HG03457 (cell line): ENCODE results near the gene ZNF730.
A peak's percentile ranks its signal among the peaks of the same experiment; 100 is the strongest.
"Not testable (repeated sequence)": the region's sequence is repeated elsewhere in the genome, so short reads cannot be mapped to it uniquely, and the experiment has no call there.

Source experiments
- ATAC-seq: cut with Tn5 transposase; IDR thresholded peaks from one replicate; pipeline ENCODE4 v1.9.1; 2021; ENCODE audit warnings: moderate number of reproducible peaks; ENCODE audit not compliant: unreplicated experiment

ZNF730 gene

DNA sequence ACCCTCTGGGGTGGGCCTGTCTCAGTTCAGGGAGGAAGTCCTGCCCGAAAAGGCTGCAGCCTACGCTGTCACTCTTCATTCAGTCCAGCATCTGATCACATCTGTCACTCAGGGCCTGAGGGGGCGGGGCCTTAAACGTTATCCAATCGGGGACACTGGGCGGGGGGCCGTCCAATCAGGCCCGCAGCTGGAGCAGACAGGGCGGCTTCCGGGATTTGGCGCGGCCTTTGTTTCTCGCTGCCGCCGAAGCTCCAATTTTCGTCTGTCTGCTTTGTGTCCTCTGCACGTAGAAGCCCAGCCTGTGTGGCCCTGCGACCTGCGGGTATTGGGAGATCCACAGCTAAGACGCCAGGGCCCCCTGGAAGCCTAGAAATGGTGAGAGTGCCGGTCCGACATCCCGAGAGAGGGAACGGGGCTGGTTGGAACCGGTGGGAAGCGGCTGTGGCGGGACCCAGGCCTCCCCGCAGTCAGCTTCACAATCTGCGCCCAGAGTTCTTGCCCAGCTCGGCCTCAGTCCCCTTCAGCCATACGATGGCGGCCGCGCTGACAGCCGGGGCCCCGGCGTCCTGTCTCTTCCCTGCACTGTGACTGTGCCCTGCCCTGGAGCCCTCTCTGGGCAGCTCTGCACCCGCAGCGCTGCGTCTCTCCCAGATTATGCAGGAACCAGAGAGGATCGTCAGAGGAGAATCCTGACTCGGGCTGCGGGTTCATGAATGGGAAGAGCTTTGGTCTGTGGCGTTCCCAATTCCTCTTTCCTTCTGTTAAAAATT is at the start of gene ZNF730:
Gene ZNF730 (plus strand): TSS at position 224 of the 770 bp plus-strand sequence. CDS start 149 bp downstream, at position 373.
- ATAC-seq, result peak; percentile 88

DNA sequence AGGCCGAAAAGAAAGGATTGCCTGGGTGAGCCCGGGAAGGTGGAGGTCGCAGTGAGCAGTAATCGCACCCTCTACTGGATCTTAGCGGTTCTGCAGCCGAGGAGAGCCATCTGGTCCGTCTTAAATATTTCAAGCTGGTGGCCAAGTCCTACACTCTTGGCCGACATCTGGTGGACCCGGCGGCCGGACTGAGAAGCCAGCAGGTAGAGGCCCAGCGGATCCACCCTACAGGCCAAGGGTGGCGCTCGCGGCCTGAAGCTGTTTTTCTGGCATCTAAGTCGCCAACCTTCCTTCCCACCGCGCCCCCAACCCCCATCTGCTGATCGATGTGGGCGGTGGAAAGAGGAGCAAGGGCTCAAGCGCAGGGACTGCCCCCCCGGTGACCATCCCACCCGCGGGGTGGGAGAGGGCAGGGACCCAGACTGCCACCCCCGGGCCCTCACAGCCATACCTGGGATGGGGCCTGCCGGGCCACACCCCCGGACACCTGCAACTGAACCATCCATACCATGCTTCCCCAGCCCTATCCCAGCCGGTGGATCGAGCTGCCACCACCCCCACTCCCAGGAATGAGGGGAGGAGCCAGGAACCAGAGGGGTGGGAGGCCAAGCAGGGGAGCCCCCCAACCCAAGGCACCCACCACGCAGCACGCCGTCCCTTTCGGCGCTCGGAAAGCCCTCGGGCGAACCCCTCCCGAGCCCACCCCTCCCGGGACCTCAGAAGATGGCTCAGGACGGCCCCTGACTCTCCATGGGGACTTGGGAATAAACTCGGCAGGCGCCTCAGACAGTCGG is 46.3 kb upstream of the ZNF730 start:
- no peak for ATAC-seq

DNA sequence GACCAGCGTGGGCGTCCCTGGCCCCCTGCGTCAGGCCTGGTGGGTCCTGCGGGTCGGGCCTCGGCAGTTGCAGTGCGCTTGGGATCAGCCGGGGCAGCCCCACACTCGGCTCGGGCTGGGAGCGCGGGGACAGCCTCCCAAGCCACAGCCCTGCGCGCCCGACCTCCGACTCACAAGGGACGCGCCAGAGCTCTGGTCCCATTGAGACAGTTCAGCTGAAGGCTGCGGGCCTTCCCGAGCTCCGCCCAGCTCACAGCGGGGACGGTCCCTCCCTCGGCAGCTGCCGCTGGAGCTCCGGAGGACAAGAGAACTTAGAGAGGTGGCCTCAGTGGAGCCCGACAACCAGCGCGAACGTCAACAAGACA is 45.7 kb upstream of the ZNF730 start:
- ATAC-seq, result no peak

DNA sequence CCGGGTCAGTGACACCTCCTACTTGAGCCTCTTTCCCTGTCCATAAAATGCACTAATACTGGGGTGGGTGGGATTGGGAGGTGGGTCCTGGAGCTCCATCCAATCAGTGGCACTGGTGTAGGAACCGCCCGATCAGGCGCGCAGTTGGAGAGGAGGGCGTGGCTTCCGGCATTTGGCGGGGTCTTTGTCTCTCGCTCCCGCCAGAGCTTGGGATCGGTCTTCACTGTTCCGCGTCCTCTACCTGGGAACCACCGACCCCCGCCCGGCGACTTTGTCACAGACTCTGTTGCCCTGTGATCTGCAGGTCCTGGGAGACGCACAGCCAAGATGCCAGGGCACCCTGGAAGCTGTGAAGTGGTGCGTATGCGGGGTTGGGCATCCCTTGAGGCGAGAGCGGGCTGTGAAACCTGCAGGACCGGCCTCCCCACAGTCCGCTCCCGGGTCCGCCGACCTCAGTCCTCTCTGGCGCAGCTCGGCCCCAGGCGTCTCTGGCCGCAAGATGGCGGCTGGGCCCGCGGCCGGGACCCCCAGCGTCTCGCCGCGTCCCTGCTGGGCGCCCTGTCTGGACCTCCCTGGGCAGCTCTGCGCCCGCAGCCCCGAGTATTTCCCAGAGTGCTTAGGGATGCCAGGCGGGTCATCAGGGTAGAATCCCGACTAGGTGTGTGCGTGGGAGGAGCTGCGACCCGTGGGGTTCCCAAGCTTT is 41.6 kb upstream of the ZNF730 start:
- ATAC-seq, result no peak

DNA sequence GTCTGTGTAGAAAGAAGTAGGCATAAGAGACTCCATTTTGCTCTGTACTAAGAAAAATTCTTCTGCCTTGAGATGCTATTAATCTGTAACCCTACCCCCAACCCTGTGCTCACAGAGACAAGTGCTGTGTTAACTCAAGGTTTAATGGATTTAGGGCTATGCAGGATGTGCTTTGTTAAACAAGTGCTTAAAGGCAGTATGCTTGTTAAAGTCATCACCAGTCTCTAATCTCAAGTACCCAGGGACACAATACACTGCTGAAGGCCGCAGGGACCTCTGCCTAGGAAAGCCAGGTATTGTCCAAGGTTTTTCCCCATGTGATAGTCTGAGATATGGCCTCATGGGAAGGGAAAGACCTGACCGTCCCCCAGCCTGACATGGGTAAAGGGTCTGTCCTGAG is 39.0 kb upstream of the ZNF730 start:
- ATAC-seq, result not testable (repeated sequence)

DNA sequence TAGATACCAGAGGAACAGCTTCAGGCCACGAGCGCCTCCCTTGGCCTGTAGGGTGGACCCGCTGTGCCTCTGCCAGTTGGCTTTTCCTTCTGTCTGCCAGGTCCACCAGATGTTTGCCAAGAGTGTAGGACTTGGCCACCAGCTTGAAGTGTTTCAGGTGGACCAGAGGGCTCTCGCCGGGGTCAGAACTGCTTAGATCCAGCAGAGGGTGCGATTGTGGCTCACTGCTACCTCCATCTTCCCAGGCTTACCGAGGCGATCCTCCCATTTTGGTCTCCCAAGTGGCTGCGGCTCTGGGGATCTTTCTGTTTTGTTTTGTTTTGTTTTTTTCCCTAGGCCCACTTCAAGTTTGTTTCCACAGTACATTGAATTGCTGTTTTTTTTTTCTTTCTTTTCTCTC is 23.0 kb upstream of the ZNF730 start:
- ATAC-seq, result no peak

DNA sequence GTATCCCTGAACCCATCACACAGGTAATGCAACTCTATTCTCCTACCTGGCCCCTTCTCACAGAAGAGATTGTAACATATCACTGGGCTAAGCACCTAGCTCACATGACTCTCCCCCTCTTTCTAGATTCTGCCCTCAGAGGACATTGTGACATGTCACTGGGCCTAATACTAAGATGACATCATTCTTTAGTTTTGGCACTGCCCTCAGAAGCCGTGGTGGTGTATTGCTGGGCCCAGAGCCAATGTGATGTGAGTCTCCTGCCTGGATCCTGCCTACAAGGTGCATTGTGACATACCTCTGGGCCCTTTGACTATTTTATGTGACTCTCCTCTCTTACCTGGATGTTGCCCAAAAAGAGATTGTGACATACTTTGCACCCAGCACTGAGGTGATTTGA is 21.4 kb upstream of the ZNF730 start:
- ATAC-seq, result no peak

DNA sequence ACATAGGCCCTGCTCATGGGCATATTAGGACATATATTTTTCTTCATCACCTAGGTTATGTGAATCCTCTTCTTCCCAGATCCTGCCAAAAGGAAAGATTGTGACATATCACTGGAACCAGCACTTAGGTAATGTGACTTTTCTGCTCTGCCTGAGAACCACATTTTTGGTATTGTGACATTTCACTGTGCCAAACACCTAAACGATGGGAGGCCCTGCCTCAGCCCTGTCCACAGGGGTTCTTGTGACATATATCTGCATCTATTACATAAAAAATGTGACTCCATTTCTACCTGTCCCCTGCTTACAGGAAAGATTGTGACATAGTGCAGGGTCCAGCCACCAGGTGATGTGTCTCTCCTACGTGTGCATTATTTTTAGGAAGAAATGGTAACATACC is 18.5 kb upstream of the ZNF730 start:
- ATAC-seq, result no peak

DNA sequence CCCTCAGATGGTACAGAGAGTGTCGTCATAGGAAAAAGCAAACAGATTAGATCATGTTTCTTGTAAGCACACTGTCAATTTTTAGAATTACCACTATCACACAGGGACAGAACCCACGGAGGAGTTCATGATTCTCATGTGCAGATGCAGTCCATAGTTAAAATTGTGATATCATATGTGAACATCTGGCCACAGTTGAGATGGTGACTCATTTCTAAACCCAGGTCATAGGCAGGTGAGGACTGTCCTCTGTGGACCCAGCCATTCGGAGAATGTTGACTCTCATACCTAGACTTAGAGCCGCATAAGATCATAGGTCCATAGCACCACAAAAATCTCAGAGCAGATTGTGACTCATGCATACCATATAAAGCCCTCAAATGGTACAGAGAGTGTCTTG is 17.8 kb upstream of the ZNF730 start:
- no peak for ATAC-seq

DNA sequence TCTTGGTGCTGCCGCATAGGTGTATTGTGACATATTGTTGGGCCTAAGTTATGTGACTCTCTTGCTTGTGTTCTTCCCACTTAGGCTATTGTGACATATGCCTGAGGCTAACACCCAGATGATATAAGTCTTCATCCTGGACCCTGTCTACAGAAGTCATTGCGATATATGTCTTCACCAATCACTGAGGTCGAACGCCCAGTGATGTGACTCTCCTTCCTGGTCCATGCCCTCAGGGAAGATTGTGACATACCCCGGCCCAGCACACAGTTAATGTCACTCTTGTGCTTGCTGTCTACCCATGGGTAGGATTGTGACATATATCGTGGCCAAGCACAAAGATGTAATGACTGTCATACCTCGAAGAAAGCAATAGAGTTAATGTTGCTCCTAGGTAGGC is 16.9 kb upstream of the ZNF730 start:
- no peak for ATAC-seq

DNA sequence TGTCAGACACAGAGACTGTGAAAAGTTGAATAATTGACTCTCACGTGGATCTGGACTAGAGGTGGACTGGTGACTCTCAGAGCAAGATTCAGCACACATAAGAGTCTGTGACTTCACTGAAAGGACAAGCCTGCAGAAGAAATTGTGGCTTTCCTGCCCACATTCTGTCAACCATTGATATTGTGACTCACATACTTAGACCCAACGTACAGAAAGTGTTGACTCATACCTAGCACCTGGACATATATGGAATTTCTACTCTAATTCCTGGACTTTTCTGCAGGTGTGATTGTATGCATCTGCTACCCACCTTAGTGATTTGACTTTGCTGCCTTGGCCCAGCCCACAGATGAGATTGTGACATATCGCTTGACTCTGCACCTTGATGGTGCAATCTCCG is 15.6 kb upstream of the ZNF730 start:
- no peak for ATAC-seq

DNA sequence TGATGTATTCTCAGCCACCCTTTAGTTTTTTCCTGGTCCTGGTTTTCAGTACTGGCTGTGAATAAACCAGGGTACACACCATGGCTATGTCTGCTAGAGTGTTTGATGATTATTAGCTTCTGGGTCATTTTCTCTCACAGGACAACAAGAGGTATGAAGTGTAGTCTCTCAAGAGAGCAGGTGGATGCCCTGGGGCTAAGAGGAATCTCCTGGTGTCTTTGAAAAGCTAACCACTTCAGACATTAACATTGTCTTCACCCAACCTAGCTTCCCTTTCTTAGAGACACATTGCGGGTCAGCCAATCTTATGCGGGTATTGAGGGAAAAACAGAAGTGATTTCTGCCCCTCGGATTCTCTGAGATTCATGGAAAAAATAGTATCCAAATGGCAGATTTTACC is 1.6 kb downstream of the ZNF730 start:
- ATAC-seq, result no peak

DNA sequence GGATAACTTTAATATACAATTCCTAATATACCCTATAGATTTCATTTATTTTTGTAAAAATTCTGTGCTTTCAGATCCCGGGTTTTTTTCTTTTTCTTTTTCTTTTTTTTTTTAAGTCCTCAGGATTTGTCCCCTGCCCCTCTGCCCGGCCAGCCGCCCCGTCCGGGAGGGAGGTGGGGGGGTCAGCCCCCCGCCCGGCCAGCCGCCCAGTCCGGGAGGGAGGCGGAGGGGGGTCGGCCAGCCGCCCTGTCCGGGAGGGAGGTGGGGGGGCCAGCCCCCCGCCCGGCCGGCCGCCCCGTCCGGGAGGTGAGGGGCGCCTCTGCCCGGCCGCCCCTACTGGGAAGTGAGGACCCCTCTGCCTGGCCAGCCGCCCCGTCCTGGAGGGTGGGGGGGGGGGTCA is 17.4 kb downstream of the ZNF730 start:
- ATAC-seq, result not testable (repeated sequence)

DNA sequence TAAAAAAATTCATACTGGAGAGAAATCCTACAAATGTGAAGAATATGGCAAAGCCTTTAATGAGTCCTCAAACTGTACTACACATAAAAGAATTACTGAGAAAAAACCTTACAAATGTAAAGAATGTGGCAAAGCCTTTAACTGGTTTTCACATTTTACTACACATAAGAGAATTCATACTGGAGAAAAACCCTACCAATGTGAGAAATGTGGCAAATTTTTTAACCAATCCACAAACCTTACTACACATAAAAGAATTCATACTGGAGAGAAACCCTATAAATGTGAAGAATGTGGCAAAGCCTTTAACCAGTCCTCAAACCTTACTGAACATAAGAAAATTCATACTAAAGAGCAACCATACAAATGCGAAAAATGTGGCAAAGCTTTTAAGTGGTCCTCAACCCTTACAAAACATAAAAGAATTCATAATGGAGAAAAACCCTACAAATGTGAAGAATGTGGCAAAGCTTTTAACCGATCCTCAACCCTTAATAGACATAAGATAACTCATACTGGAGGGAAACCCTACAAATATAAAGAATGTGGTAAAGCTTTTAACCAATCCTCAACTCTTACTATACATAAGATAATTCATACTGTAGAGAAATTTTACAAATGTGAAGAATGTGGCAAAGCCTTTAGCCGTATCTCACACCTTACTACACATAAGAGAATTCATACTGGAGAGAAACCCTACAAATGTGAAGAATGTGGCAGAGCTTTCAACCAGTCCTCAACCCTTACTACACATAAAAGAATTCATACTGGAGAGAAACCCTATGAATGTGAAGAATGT is 29.0 kb downstream of the ZNF730 start:
- ATAC-seq, result no peak

DNA sequence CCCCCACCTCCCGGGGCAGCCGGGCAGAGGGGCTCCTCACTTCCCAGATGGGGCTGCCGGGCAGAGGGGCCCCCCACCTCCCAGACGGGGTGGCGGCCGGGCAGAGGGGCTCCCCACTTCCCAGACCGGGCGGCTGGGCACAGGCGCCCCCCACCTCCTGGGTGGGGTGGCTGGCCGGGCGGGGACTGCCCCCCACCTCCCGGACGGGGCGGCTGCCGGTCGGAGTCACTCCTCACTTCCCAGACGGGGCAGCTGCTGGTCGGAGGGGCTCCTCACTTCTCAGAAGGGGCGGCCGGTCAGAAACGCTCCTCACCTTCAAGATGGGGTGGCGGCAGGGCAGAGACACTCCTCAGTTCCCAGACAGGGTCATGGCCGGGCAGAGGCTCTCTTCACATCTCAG is 43.9 kb downstream of the ZNF730 start:
- no peak for ATAC-seq

DNA sequence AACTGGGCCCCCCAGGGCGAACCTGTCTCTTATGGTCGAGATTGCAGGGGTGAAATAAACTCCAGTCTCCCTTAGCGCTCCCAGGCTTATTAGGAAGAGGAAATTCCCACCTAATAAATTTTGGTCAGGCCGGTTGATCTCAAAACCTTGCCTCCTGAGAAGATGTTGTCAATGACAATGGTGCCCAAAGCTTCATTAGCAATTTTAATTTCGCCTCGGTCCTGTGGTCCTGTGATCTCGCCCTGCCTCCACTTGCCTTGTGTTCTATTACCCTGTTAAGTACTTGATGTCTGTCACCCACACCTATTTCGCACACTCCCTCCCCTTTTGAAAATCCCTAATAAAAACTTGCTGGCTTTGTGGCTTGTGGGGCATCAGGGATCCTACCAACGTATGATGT is 51.5 kb downstream of the ZNF730 start:
- not testable (repeated sequence) for ATAC-seq

DNA sequence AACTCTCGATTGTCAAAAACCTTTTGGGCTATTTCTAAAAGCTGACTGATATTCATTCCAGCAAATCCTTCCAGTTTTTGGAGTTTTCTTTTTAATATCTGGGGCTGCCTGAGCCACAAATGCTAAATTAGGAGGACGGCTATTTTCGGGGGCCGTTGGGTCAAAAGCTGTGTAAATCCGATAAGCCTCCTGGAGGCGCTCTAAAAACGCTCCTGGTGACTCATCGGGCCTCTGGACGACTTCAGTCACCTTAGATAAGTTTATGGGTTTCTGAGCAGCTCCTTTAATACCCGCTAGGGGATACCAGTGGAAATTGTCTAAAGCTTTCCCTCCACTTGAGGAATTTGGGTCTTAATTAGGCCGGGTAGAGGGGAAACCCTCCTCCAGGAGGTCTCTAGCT is 66.4 kb downstream of the ZNF730 start:
- ATAC-seq, result no peak

DNA sequence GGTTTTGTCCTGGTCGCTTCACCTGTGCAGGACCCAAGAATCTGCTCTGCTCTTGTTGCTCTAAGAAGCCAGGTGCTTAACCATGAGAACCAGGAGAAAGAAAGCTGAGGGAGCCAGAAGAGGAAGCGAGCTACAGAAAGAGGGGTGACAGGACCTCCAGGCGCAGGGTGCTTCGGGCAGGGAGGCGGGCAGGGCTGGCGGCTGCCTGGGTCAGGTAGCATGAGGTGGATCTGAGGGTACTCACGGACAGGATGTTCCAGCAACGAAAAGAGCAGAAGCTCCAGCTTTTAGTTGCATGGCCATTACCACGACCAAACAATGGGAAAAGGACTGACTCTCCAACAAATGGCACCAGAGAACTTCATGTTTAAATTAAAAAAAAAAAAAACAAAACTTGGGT is 73.5 kb downstream of the ZNF730 start:
- no peak for ATAC-seq
